Aorta (tissue), 5 donors: ENCODE results near the gene ATG9B. TPM values are rescaled to one million over a fixed set of nuclear protein-coding genes. Genes with fewer than 3 reads are reported as not detected.

Source experiments
- ATAC-seq: fragments of 200-7000 bp; cut with Tn5 transposase; one replicate; pipeline ENCODE4 v1.9.1; 2022; ENCODE audit warnings: moderate library complexity; ENCODE audit not compliant: low FRiP score
- DNase-seq, 2 donors: peaks; one replicate each; pipeline ENCODE4 v3.0.0-alpha.2; 2020
- H3K27ac ChIP-seq, 2 donors: one replicate each; pipeline ENCODE4 v1.5.1; 2013; ENCODE audit warnings: low read length in 2 of 2, mild to moderate bottlenecking in 2 of 2, moderate library complexity in 2 of 2, control low read depth in 1 of 2, inconsistent platforms in 1 of 2, low read depth in 1 of 2
- H3K27me3 ChIP-seq, 2 donors: one replicate each; pipeline ENCODE4 v1.6.1; 2013; ENCODE audit warnings: control low read depth in 1 of 2, low read length in 1 of 2, mild to moderate bottlenecking in 1 of 2, moderate library complexity in 1 of 2; ENCODE audit not compliant: insufficient read depth in 2 of 2, control insufficient read depth in 1 of 2
- H3K36me3 ChIP-seq, 2 donors: one replicate each; pipeline ENCODE4 v1.6.1; 2013; ENCODE audit warnings: control low read depth in 1 of 2, low read length in 1 of 2, mild to moderate bottlenecking in 1 of 2; ENCODE audit not compliant: insufficient read depth in 2 of 2, control insufficient read depth in 1 of 2
- H3K4me1 ChIP-seq, 2 donors: one replicate each; pipeline ENCODE4 v1.6.1; 2013; ENCODE audit warnings: low read length in 2 of 2, control low read depth in 1 of 2, mild to moderate bottlenecking in 1 of 2, moderate library complexity in 1 of 2; ENCODE audit not compliant: insufficient read depth in 2 of 2, control insufficient read depth in 1 of 2
- H3K4me3 ChIP-seq, 2 donors: one replicate each; pipeline ENCODE4 v1.5.1; 2013; ENCODE audit warnings: low read length in 2 of 2, control low read depth in 1 of 2, mild to moderate bottlenecking in 1 of 2
- H3K9me3 ChIP-seq: one replicate; pipeline ENCODE4 v1.6.1; 2013; ENCODE audit warnings: mild to moderate bottlenecking, low read length; ENCODE audit not compliant: control insufficient read depth
- WGBS, 2 donors: extraction: QIAGEN DNeasy Blood & Tissue Kit; methylation state at CpG; one replicate each; pipeline ENCODE4 v1.1.7; 2013; 5-methylcytosine and 5-hydroxymethylcytosine counted together
- intact Hi-C, 2 donors: fragments of 100-400 bp; cut with DNase I; formaldehyde crosslinking; loops; one replicate each; pipeline versions ENCODE4 v1.14.2 to v1.15.0; 2022
- polyA plus RNA-seq, 2 donors: library from polyadenylated mRNA; stranded (reverse); fragments of 200-250 nt; gene quantifications; one replicate each; pipeline ENCODE4 v1.2.3, GENCODE V29; 2013
- total RNA-seq, 2 donors: library from RNA; stranded (reverse); fragmentation: NEBNext Ultra II Directional; extraction: Animal tissue kit (Norgen Biotek cat#: 25700); gene quantifications; one replicate each; pipeline ENCODE4 v1.2.1, GENCODE V29; 2021
- donor health status: healthy with polysubstance abuse.
- donor health status: Bipolar disorder and iron deficiency.
- donor health status: DM: no; HTN: no; CAD: no.
- donor health status: DM: no; HTN: no; CAD: no.
- donor health status: DM: yes; HTN: yes; CAD: no.

Gene ATG9B
- total and polyA plus RNA-seq, 4 donors, result 0.12 TPM; not detected in 3

GRCh38 chr7:150978126-150978789 is 46.0 kb downstream of the ATG9B start, which contains the start of gene KCNH2:
KCNH2 (minus strand) TSS chr7:150978321; CDS start chr7:150977913, 408 bp downstream.
- H3K27ac ChIP-seq, result no peak within 1 kb of the TSS
- intact Hi-C loops, result no loop called here
- no peaks in the 10 kb centered on the region for H3K27me3 ChIP-seq
- ATAC-seq (no peak), DNase-seq (no peak)
- no peaks in the 10 kb centered on the region for H3K9me3 ChIP-seq
- peaks cover 0 to 4% of the 10 kb centered on the region in 2 donors for H3K4me1 ChIP-seq
- WGBS, 2 donors, result 1% methylated on average over 35 to 81 of the region's 81 CpGs
- H3K4me3 ChIP-seq, result peak within 1 kb of the TSS; percentile 27 to 36
- no peaks in the 10 kb centered on the region for H3K36me3 ChIP-seq

DNA sequence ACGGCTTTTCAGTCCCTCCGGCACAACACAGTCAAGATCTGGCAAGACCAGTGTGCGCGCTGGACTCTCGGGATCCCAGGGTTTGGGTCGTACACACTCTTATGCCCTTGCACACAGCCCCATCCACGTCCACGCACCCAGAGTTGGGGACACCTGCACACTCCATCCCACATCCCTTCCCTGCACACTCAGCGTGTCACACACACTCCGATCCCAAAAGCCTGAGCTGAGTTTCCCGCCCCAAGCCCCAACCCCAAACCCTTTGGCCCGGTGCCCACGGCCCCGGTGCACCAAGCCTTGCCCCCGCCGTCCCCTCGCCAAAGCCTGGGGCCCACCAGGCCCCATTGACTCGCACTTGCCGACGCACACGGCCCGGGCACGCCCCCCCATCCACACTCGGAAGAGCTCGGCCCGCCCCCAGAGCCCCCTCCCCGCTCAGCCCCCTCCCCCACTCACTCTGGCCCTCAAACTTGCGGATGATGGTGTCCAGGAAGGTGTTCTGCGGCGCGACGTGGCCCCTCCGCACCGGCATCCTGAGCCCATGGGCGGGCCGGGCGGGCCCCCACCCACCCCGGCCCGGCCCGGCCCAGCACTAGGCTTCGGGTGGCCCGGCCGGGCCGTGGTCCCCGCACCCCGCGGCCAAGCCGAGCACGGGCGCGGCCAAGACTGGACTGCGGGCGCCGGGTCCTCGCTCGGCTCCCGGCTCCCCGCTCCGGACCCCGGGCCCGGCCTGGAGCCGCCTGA is 46.7 kb downstream of the ATG9B start:
- DNase-seq, result no peak
- intact Hi-C loops, result no loop called here
- Histone ChIP-seq H3K4me3 (peak overlapping the region; percentile 27 to 36), H3K36me3 (no peaks in the 10 kb centered on the region), H3K27me3 (no peaks in the 10 kb centered on the region), H3K4me1 (peaks cover 0 to 4% of the 10 kb centered on the region in 2 donors), H3K9me3 (no peaks in the 10 kb centered on the region), H3K27ac (no peak overlapping the region)
- no peak for ATAC-seq
- 3 to 4% methylated on average over 40 to 62 of the region's 62 CpGs for WGBS, 2 donors

DNA sequence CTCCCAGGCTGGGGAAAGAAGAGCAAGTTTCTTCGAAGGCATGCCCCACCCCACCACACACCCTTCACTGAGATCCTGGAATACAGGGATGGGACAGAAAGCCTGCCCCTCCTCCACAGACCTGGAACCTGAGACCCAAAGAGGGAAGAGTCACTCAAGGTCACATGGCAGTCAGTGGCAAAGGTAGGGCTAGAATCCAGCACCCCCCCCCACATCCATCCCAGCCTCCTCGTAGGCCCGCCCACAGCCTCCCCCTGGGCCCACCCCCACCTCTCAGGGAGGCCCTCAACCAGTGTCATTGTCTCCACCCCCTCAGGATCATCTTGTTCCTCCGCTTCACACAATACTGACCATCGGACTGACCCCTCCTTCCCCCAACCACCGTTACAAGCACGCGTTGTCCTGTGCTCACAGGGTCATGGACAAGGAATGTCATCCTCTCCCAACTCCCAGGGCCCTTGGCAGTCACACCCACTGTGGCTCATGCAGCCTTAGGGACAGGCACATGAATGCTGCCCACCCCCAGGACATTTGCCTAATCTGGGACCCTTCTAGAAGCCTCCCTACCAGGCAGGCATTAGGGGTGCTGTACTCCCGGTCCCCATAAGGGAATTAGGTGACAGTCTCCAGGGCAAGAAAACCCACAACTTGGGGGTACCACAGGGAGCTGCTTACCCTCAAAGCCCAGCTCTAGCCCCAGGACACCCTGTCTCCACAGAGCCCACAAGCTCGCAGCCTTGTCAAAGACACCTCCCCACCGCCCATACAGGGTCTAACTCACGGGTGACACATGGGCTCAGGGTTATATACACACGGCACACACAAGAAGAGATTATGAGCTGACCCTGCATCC is 47.5 kb downstream of the ATG9B start:
- Histone ChIP-seq H3K4me1 (peaks cover 0 to 4% of the 10 kb centered on the region in 2 donors), H3K27ac (no peak overlapping the region), H3K27me3 (no peaks in the 10 kb centered on the region), H3K9me3 (no peaks in the 10 kb centered on the region), H3K36me3 (no peaks in the 10 kb centered on the region), H3K4me3 (no peak overlapping the region)
- DNase-seq, result no peak
- intact Hi-C loops, result no loop called here
- WGBS, 2 donors, result 46 to 47% methylated on average over 13 of the region's 13 CpGs
- ATAC-seq, result no peak

DNA sequence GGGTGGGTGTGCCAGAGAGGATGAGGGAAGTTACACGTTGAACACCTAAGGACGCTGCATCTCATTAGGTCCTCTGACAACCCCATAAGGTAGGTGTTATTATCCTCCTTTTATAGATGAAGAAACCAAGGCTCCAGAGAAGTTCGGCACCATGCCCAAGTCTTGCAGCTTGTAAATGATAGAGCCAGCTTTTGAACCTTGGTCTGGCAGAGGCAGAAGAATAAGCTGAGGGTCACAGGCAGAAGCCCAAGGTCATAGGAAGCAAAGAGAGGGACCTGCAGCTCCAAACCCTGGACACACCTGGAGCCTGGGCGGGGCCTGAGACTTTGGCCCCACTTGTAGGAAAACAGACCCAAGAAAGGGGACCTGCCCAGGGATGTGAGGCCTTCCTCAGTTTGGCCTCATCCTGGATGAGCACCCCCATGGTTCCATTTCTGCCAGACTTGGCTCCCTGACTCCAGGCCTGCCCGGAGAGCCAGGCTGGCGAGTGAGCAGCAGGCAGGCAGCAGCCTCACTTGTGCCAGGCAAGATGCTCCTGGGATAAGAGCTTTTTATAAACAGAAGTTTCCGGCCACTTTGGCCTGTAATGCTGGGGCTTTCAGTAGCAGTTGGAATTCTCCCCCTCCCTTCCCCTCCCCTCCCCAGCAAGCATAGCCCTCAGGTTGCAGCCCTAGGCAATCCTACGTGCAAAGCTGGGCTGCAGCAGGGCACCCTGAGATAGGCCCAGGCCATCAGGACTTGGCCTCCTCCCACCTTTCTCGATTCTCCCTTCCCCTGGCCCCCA is 48.6 kb downstream of the ATG9B start:
- 73 to 74% methylated on average over 9 of the region's 9 CpGs for WGBS, 2 donors
- Histone ChIP-seq H3K36me3 (no peaks in the 10 kb centered on the region), H3K9me3 (no peaks in the 10 kb centered on the region), H3K4me3 (no peak overlapping the region), H3K4me1 (peaks cover 0 to 4% of the 10 kb centered on the region in 2 donors), H3K27ac (no peak overlapping the region), H3K27me3 (no peaks in the 10 kb centered on the region)
- DNase-seq (no peak), ATAC-seq (no peak)
- intact Hi-C loops, result no loop called here

DNA sequence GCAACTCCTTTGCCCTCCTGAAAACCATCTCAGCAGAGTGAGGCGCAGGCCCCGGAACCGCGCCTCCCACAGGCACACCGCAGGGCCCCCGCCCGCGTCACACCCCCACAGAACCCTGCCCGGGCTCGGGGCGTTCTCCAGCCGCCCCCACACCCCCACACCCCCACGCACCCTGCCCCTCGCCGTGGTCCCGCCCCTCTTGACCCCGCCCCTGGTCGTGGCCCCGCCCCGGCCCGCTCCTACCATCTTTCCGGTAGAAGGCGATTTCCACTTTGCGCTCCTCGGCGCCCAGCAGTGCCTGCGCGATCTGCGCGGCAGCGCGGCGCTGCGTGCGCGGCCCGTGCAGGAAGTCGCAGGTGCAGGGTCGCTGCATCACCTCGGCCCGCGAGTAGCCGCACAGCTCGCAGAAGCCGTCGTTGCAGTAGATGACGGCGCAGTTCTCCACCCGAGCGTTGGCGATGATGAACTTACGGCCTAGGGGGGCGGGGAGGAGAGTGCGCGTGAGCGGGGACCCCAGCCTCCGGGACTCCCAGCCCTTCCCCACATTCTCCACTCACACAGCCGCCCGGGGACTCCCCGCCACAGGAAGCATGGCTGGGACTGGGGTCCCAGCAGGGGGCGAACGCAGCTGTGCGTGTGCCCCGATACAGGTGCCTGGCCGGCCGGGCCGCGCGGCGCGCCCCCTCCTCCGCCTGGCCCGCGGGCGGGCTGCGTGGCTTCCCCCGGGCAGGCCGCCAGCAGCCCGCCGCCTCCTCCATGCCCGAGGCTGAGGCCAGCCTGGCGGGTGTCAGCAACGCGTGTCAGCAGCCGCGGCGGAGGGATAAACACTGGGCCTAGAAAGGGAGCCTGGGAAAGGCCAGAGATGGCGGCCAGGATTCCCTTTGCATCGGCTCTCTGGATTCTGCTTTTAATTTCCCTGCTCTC is 49.6 kb downstream of the ATG9B start:
- intact Hi-C loops, result no loop called here

GRCh38 chr7:150973571-150974451 is 50.5 kb downstream of the ATG9B start:
- Histone ChIP-seq H3K36me3 (no peaks in the 10 kb centered on the region), H3K9me3 (no peaks in the 10 kb centered on the region), H3K4me1 (peaks cover 0 to 4% of the 10 kb centered on the region in 2 donors), H3K27me3 (no peaks in the 10 kb centered on the region), H3K4me3 (no peak overlapping the region), H3K27ac (no peak overlapping the region)
- WGBS, 2 donors, result 68 to 74% methylated on average over 27 of the region's 27 CpGs
- intact Hi-C loops, result no loop called here
- no peak for ATAC-seq
- DNase-seq, result no peak

More for the DNA sequence above, 49.6 kb downstream of the ATG9B start:
- Histone ChIP-seq H3K4me1 (peaks cover 0 to 4% of the 10 kb centered on the region in 2 donors), H3K4me3 (peak overlapping the region in 1 of 2 donors; percentile 15), H3K36me3 (no peaks in the 10 kb centered on the region), H3K27me3 (no peaks in the 10 kb centered on the region), H3K9me3 (no peaks in the 10 kb centered on the region), H3K27ac (no peak overlapping the region)
- DNase-seq (no peak), ATAC-seq (no peak)
- 2 to 3% methylated on average over 79 to 89 of the region's 89 CpGs for WGBS, 2 donors

DNA sequence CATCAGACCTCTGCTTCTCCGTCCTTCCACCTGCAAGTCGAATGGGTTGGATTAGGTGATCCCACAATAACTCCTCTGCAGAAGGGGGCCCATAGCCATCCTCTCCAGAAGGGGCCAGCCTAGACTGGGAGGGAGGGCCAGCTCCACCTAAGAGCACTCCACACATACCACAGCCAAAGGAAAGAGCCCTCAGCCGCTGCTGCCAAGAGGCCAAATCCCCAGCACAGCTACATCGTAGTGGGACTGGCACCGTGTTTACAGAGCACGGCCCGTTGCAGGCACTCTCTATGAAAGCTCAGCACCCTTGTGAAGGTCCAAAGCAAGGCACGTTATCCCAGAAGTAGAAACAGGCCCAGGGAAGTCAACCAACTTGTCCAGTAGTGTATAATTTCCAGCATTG is 51.6 kb downstream of the ATG9B start:
- Histone ChIP-seq H3K27ac (no peak overlapping the region), H3K4me3 (no peak overlapping the region), H3K27me3 (no peaks in the 10 kb centered on the region), H3K9me3 (no peaks in the 10 kb centered on the region), H3K4me1 (peaks cover 0 to 4% of the 10 kb centered on the region in 2 donors), H3K36me3 (no peaks in the 10 kb centered on the region)
- ATAC-seq, result no peak
- intact Hi-C loops, result no loop called here
- WGBS, 2 donors, result 61% methylated on average over 8 of the region's 8 CpGs
- DNase-seq, result no peak
